Testis (tissue), 3 donors: ENCODE results near the gene PLCB3. TPM values are rescaled to one million over a fixed set of nuclear protein-coding genes. Genes with fewer than 3 reads are reported as not detected.

Source experiments
- DNase-seq: peaks from one replicate; pipeline ENCODE4 v3.0.0-alpha.2; 2019
- H3K27ac ChIP-seq, 2 donors: fragments of 200-600 bp; sonication (generic); one replicate each; pipeline ENCODE4 v1.5.1; 2019
- H3K27me3 ChIP-seq: fragments of 200-600 bp; sonication (generic); one replicate; pipeline ENCODE4 v1.5.1; 2019
- H3K36me3 ChIP-seq: fragments of 200-600 bp; sonication (generic); one replicate; pipeline ENCODE4 v1.5.1; 2017; ENCODE audit warnings: low read depth; ENCODE audit errors: missing control alignments
- H3K4me1 ChIP-seq: fragments of 200-600 bp; sonication (generic); one replicate; pipeline ENCODE4 v1.5.1; 2019
- H3K4me3 ChIP-seq, 2 donors: fragments of 200-600 bp; sonication (generic); one replicate each; pipeline ENCODE4 v1.5.1; 2017 to 2019
- H3K9me3 ChIP-seq: fragments of 200-600 bp; sonication (generic); one replicate; pipeline ENCODE4 v1.5.1; 2017
- CTCF ChIP-seq, 3 experiments: fragments of 450-650 bp in 2 of 3; fragments of 200-600 bp in 1 of 3; sonication (generic) in 1 of 3; IDR thresholded peaks; one replicate each; pipeline ENCODE4 v1.5.1; 2016 to 2019; ENCODE audit warnings: antibody characterized with exemption in 3 of 3, mild to moderate bottlenecking in 2 of 3, moderate library complexity in 1 of 3
- POLR2A ChIP-seq: fragments of 450-650 bp; IDR thresholded peaks from one replicate; pipeline ENCODE4 v1.6.1; 2017; ENCODE audit warnings: antibody characterized with exemption, mild to moderate bottlenecking, moderate library complexity
- WGBS, 2 donors: methylation state at CpG; one replicate each; pipeline ENCODE4 v1.1.5; 2018; 5-methylcytosine and 5-hydroxymethylcytosine counted together
- intact Hi-C: fragments of 100-400 bp; cut with DNase I; formaldehyde crosslinking; loops from one replicate; pipeline ENCODE4 v1.15.1; 2023; ENCODE audit warnings: low total_unique reads
- polyA plus RNA-seq: library from polyadenylated mRNA; stranded (reverse); fragments of 350-450 nt; fragmentation: Illumina TruSeq; extraction: RNeasy Lipid Tissue Mini Kit (QIAGEN cat#74804); gene quantifications from one replicate; pipeline ENCODE4 v1.2.3, GENCODE V29; 2014; ENCODE audit warnings: low read depth, low replicate concordance; ENCODE audit not compliant: insufficient read depth
- total RNA-seq, 2 donors: library from RNA; depleted of rRNA; stranded (reverse); fragments of >200 nt; gene quantifications; one replicate each; pipeline ENCODE4 v1.2.3, GENCODE V29; 2016

PLCB3 gene
- total and polyA plus RNA-seq, 3 donors from 2014 or later, result 14.2 to 45.4 (median 29.6) TPM

GRCh38 chr11:64239662-64240434 is 11.5 kb upstream of the PLCB3 start:
- no peaks in the 10 kb centered on the region for H3K27me3 ChIP-seq
- WGBS, 2 donors, result 73 to 75% methylated on average over 11 of the region's 11 CpGs
- TF ChIP-seq POLR2A (no peak), CTCF (IDR thresholded peaks at IDR 0.05) (no peak)
- peaks cover 34% of the 10 kb centered on the region for H3K4me1 ChIP-seq
- peak overlapping the region; percentile 68 to 97 for H3K4me3 ChIP-seq
- DNase-seq, result no peak
- intact Hi-C loops, result no loop called here
- H3K9me3 ChIP-seq, result no peaks in the 10 kb centered on the region
- H3K36me3 ChIP-seq, result no peaks in the 10 kb centered on the region
- H3K27ac ChIP-seq, result peak overlapping the region; percentile 92 to 99

- Histone ChIP-seq H3K27me3 (no peaks in the 10 kb centered on the region), H3K4me1 (peaks cover 34% of the 10 kb centered on the region), H3K4me3 (peak within 1 kb of the TSS; percentile 68 to 97), H3K36me3 (no peaks in the 10 kb centered on the region), H3K9me3 (no peaks in the 10 kb centered on the region), H3K27ac (peak within 1 kb of the TSS; percentile 92 to 99)
- peak; percentile 97 for DNase-seq
- no peak for TF ChIP-seq CTCF (IDR thresholded peaks at IDR 0.05)
- TF ChIP-seq POLR2A, result no peak
- WGBS, 2 donors, result 1 to 3% methylated on average over 13 to 58 of the region's 58 CpGs
- intact Hi-C loops, result no loop called here
Measured at GRCh38 chr11:64240435-64241240, 10.7 kb upstream of the PLCB3 start, which contains the start of gene FKBP2. TSS of gene FKBP2 (plus strand) at chr11:64241095. CDS start at chr11:64242388, 1,293 bp downstream.

GRCh38 chr11:64241241-64241490 is 10.2 kb upstream of the PLCB3 start:
- Histone ChIP-seq H3K4me3 (peak overlapping the region; percentile 68 to 97), H3K4me1 (peaks cover 36% of the 10 kb centered on the region), H3K36me3 (no peaks in the 10 kb centered on the region), H3K9me3 (no peaks in the 10 kb centered on the region), H3K27ac (peak overlapping the region; percentile 92 to 99), H3K27me3 (no peaks in the 10 kb centered on the region)
- intact Hi-C loops, result no loop called here
- whole genome bisulfite sequencing, 2 donors, result 0 to 2% methylated on average over 21 to 24 of the region's 24 CpGs
- DNase-seq, result no peak
- TF ChIP-seq POLR2A (no peak), CTCF (IDR thresholded peaks at IDR 0.05) (no peak)

GRCh38 chr11:64241491-64242374 is 9.6 kb upstream of the PLCB3 start:
- no peaks in the 10 kb centered on the region for H3K9me3 ChIP-seq
- TF ChIP-seq POLR2A, result no peak
- TF ChIP-seq CTCF (IDR thresholded peaks at IDR 0.05), result no peak
- 1% methylated on average over 43 to 56 of the region's 63 CpGs for WGBS, 2 donors
- H3K27ac ChIP-seq, result peak overlapping the region; percentile 92 to 99
- H3K4me3 ChIP-seq, result peak overlapping the region; percentile 68 to 97
- no peaks in the 10 kb centered on the region for H3K36me3 ChIP-seq
- intact Hi-C loops, result no loop called here
- peaks cover 36% of the 10 kb centered on the region for H3K4me1 ChIP-seq
- H3K27me3 ChIP-seq, result no peaks in the 10 kb centered on the region
- DNase-seq, result peak; percentile 99
